GM10266 (cell line): ENCODE measurements around the gene ELMO2.

Experiments
- DNase-seq: peaks from one replicate; pipeline ENCODE4 v3.0.0; 2012; ENCODE audit errors: extremely low spot score
- CTCF ChIP-seq: IDR thresholded peaks from 2 replicates; pipeline ENCODE4 v1.5.1; 2012; ENCODE audit warnings: mild to moderate bottlenecking, low read depth; ENCODE audit not compliant: control insufficient read depth, insufficient read depth; ENCODE audit errors: missing control alignments

ELMO2 gene

GRCh38 chr20:46331611-46332361, 74.6 kb downstream of the ELMO2 start:
- no peak for TF ChIP-seq CTCF

GRCh38 chr20:46330831-46331371, 75.5 kb downstream of the ELMO2 start:
- no peak for TF ChIP-seq CTCF
- DNase-seq, result no peak

More at GRCh38 chr20:46331611-46332361, 74.6 kb downstream of the ELMO2 start:
- no peak for DNase-seq

GRCh38 chr20:46330072-46330763, 76.2 kb downstream of the ELMO2 start:
- DNase-seq, result no peak
- TF ChIP-seq CTCF, result no peak

- no peak for TF ChIP-seq CTCF
- DNase-seq, result no peak
These were observed 78.1 kb downstream of the ELMO2 start for GRCh38 chr20:46328200-46328882.

- DNase-seq, result no peak
- no peak for TF ChIP-seq CTCF
These were observed 78.9 kb downstream of the ELMO2 start for GRCh38 chr20:46327557-46327956.

GRCh38 chr20:46325789-46326188, 80.6 kb downstream of the ELMO2 start:
- no peak for DNase-seq
- no peak for TF ChIP-seq CTCF
